ENCODE measurements around the gene FDX2. TPM values are rescaled to one million over a fixed set of nuclear protein-coding genes. Genes with fewer than 3 reads are reported as not detected.

The FDX2 gene
- total and polyA plus RNA-seq, 2 experiments from 2014 or later = 28.7 to 35.0 TPM

DNA sequence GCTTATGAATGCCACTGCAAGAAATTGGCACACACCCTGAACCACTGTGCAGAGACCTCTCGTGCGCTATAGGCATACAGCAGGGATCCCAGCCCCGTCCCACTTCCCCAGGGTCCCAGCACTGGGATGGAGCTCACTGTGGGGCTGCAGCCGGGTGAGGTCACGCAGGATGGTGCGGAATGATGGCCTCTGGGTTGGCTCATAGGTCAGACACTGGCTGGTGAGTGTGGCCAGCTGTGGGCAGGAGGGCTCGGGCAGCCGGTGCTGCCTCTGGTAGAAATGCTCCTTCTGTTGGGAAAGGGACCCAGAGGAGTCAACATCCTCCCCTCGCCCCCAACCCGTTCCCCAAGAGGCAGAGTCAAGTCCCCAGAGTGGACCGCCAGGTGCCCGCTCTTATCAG lies 40.6 kb upstream of the FDX2 start:
- Histone ChIP-seq H3K27ac (ENCODE audit: low read depth) (no peak overlapping the region), H4K20me1 (replicated peaks; ENCODE audit: insufficient read depth) (no peaks in the 10 kb centered on the region), H3K4me1 (ENCODE audit: insufficient read depth) (peaks cover 11% of the 10 kb centered on the region), H2AFZ (no peak overlapping the region), H3K36me3 (ENCODE audit: insufficient read depth) (no peaks in the 10 kb centered on the region), H3K79me2 (replicated peaks; ENCODE audit: insufficient read depth) (no peaks in the 10 kb centered on the region), H3K4me3 (no peak overlapping the region), H3K4me2 (no peak overlapping the region), H3K9me2 (ENCODE audit: insufficient read depth) (no peaks in the 10 kb centered on the region), H3K27me3 (ENCODE audit: insufficient read depth) (no peaks in the 10 kb centered on the region), H3F3A (replicated peaks; ENCODE audit: low read depth) (peaks cover 11% of the 10 kb centered on the region; the same call in 1 of the 2 replicates)
- Mint-ChIP-seq H3K4me3 (no peak overlapping the region), H3K4me1 (peaks cover 10% of the 10 kb centered on the region), H3K36me3 (ENCODE audit: low read depth) (peaks cover 16% of the 10 kb centered on the region; the same call in 2 of the 3 replicates), H3K27ac (no peak overlapping the region), H3K27me3 (ENCODE audit: insufficient read depth, low read depth, poor library complexity) (peaks cover 21% of the 10 kb centered on the region), H3K9me3 (no peaks in the 10 kb centered on the region)
- DNase-seq (ENCODE audit: low spot score) = no peak
- TF ChIP-seq STAT1 (IDR thresholded peaks at IDR 0.05; ENCODE audit: unreplicated experiment) (no peak), ZNF331 (CRISPR knock-in tag; IDR thresholded peaks at IDR 0.05; ENCODE audit: low read depth) (no peak), NANOG (IDR thresholded peaks at IDR 0.05; ENCODE audit: borderline replicate concordance) (no peak), ZNF114 (CRISPR knock-in tag; IDR thresholded peaks at IDR 0.05) (no peak), ETS1 (IDR thresholded peaks at IDR 0.05) (no peak)
- ATAC-seq = no peak

GRCh38 chr19:10353793-10354391 lies 38.1 kb upstream of the FDX2 start:
- peak overlapping the region; percentile 93 for H2AFZ ChIP-seq

DNA sequence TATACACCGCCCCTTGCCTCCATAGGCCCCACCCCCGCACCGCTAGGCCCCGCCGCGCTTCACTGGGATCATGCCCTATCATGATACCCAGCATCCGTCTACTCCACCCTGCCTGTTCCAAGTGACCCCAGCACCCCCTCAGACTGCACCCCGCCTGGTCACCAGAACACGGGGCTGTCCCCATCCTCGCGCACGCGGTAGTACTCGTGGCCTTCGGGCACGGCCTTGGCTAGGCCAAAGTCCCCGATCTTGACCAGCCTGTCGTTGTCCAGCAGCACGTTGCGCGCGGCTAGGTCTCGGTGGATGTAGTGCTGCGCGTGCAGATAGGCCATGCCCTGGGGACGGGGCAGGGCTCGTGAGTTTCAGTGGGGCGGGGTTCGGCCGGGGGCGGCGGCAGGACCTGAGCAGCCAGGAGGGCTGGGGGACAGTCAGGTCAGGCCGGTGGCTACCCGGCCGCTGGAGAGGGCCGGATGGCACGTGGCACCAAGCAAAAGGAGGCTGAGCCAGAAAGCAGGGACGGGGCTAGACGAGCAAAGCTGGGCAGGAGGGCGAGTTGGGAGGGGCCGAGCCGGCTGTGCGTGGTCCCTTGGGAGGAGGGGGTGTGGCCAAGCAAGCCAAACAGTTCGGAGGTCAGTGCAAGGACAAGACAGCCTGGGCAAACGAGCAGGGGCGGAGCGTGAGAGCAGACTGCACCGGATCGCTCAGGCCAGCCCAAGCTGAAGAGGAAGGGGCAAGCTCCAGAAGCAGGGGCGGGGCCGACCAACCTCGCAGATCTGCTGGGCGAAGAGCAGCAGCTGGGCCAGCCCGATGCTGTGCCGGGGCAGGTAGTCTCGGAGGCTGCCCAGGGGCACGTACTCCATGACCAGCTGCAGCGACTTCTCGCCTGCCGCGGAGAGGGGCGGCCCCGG lies 37.2 kb upstream of the FDX2 start:
- DNase-seq (ENCODE audit: low spot score) = peak; percentile 96
- peak; percentile 71 for ATAC-seq
- Histone ChIP-seq H3K27me3 (ENCODE audit: insufficient read depth) (no peaks in the 10 kb centered on the region), H3F3A (replicated peaks; ENCODE audit: low read depth) (peaks cover 11% of the 10 kb centered on the region; the same call in 1 of the 2 replicates), H3K4me3 (peak overlapping the region; percentile 91), H3K9me2 (ENCODE audit: insufficient read depth) (no peaks in the 10 kb centered on the region), H3K4me2 (peak overlapping the region; percentile 100), H3K79me2 (replicated peaks; ENCODE audit: insufficient read depth) (no peaks in the 10 kb centered on the region), H3K4me1 (ENCODE audit: insufficient read depth) (peaks cover 11% of the 10 kb centered on the region), H2AFZ (peak overlapping the region; percentile 99), H3K27ac (ENCODE audit: low read depth) (peak overlapping the region; percentile 85), H3K36me3 (ENCODE audit: insufficient read depth) (no peaks in the 10 kb centered on the region), H4K20me1 (replicated peaks; ENCODE audit: insufficient read depth) (no peaks in the 10 kb centered on the region)
- Mint-ChIP-seq H3K36me3 (ENCODE audit: low read depth) (peaks cover 13% of the 10 kb centered on the region; the same call in 2 of the 3 replicates), H3K27ac (peak overlapping the region; percentile 93), H3K27me3 (ENCODE audit: insufficient read depth, low read depth, poor library complexity) (peaks cover 21% of the 10 kb centered on the region), H3K9me3 (no peaks in the 10 kb centered on the region; the same call in 2 of the 3 replicates), H3K4me3 (peak overlapping the region; percentile 84), H3K4me1 (peaks cover 10% of the 10 kb centered on the region)
- 0 out of 2 replicates have a peak, but pooled peaks have one; percentile 3 for TF ChIP-seq ETS1 (IDR thresholded peaks at IDR 0.05)
- peak; percentile 55; the same call in 1 of the 2 replicates for TF ChIP-seq POLR2AphosphoS5 (IDR thresholded peaks at IDR 0.05; ENCODE audit: low read depth)

More at GRCh38 chr19:10353793-10354391, 38.1 kb upstream of the FDX2 start:
- peak; percentile 73 for TF ChIP-seq POLR2AphosphoS5 (IDR thresholded peaks at IDR 0.05; ENCODE audit: low read depth)
- TF ChIP-seq EZH2phosphoT487 (IDR thresholded peaks at IDR 0.05; ENCODE audit: unreplicated experiment) = no peak
- Histone ChIP-seq H4K20me1 (replicated peaks; ENCODE audit: insufficient read depth) (no peaks in the 10 kb centered on the region), H3K27me3 (ENCODE audit: insufficient read depth) (no peaks in the 10 kb centered on the region), H3K36me3 (ENCODE audit: insufficient read depth) (no peaks in the 10 kb centered on the region), H3K4me1 (ENCODE audit: insufficient read depth) (peaks cover 11% of the 10 kb centered on the region), H3K9me2 (ENCODE audit: insufficient read depth) (no peaks in the 10 kb centered on the region), H3K27ac (ENCODE audit: low read depth) (0 out of 2 replicates have a peak overlapping the region, but pooled peaks have one; percentile 85), H3K79me2 (replicated peaks; ENCODE audit: insufficient read depth) (no peaks in the 10 kb centered on the region), H3K4me3 (peak overlapping the region; percentile 91), H3K4me2 (peak overlapping the region; percentile 100), H3F3A (replicated peaks; ENCODE audit: low read depth) (peaks cover 11% of the 10 kb centered on the region; the same call in 1 of the 2 replicates)
- Mint-ChIP-seq H3K27me3 (ENCODE audit: insufficient read depth, low read depth, poor library complexity) (peaks cover 21% of the 10 kb centered on the region), H3K4me3 (peak overlapping the region; percentile 84), H3K36me3 (ENCODE audit: low read depth) (peaks cover 13% of the 10 kb centered on the region; the same call in 2 of the 3 replicates), H3K27ac (peak overlapping the region; percentile 93), H3K9me3 (no peaks in the 10 kb centered on the region), H3K4me1 (peaks cover 10% of the 10 kb centered on the region)
- peak; percentile 100 for DNase-seq (ENCODE audit: low spot score)
- ATAC-seq = peak; percentile 66
